HCT116 (cell line): ENCODE data around the gene PTPN20. TPM values are rescaled to one million over a fixed set of nuclear protein-coding genes. Genes with fewer than 3 reads are reported as not detected.

ENCODE experiments used
- ATAC-seq: fragments of 200-7000 bp; cut with Tn5 transposase; 2 replicates; pipeline ENCODE4 v1.9.1; 2020; ENCODE audit warnings: mild to moderate bottlenecking, moderate library complexity
- BruUV-seq: library from RNA; stranded (reverse); fragments of 400-500 nt; replicated peaks from 2 replicates; lab custom pipeline; 2021; lab: Mats Ljungman, UMichigan
- CTCF ChIA-PET: fragments of 300-600 bp; sonication (Branson Sonifier 250); formaldehyde crosslinking; loops from one replicate; lab custom pipeline; 2021; ENCODE audit warnings: antibody characterized with exemption; lab: Charles Lee
- POLR2A ChIA-PET: fragments of 300-600, 350-600 bp; sonication (Branson Sonifier 250); formaldehyde crosslinking; loops from one replicate; lab custom pipeline; 2021; ENCODE audit warnings: antibody characterized with exemption; lab: Charles Lee
- RAD21 ChIA-PET, 2 experiments: fragments of 300-600 bp; sonication (Branson Sonifier 250); formaldehyde crosslinking; loops; one replicate each; lab custom pipeline; 2023; ENCODE audit warnings: low total read pairs in 2 of 2; ENCODE audit not compliant: uncharacterized antibody in 2 of 2, unreplicated experiment in 2 of 2, low non-redundant PET in 1 of 2; lab: Charles Lee
- DNase-seq: peaks from one replicate; pipeline ENCODE4 v3.0.0-alpha.2; 2010; ENCODE audit warnings: low read depth, low spot score
- H2AFZ ChIP-seq: fragments of 200-600 bp; shearing (Covaris generic), sonication (generic); 2 replicates; pipeline ENCODE4 v1.6.1; 2017; ENCODE audit warnings: low read depth, mixed run types, mixed read lengths, antibody characterized with exemption, low read length; ENCODE audit not compliant: poor library complexity, severe bottlenecking
- H3K27ac ChIP-seq: 2 replicates; pipeline ENCODE4 v1.5.1; 2012; ENCODE audit warnings: low read depth, low read length
- H3K27me3 ChIP-seq: fragments of 200-600 bp; sonication (generic); 2 replicates; pipeline ENCODE4 v1.6.1; 2016; ENCODE audit warnings: mixed run types, low read length, mixed read lengths; ENCODE audit not compliant: insufficient read depth
- H3K36me3 ChIP-seq, 2 experiments: fragments of 200-500 bp in 1 of 2; fragments of 200-600 bp in 1 of 2; sonication (Bioruptor generic) in 1 of 2; sonication (generic) in 1 of 2; 2 replicates each; pipeline versions ENCODE4 v1.5.1 to v1.6.1; 2014 to 2016; ENCODE audit warnings: low read length in 2 of 2, inconsistent platforms in 1 of 2, mixed read lengths in 1 of 2, mixed run types in 1 of 2; ENCODE audit not compliant: insufficient read depth in 2 of 2, control insufficient read depth in 1 of 2
- H3K4me1 ChIP-seq, 2 experiments: fragments of 200-600 bp in 1 of 2; sonication (generic) in 1 of 2; 2 replicates each; pipeline versions ENCODE4 v1.5.1 to v1.6.1; 2012 to 2017; ENCODE audit warnings: low read length in 2 of 2, inconsistent platforms in 1 of 2, mild to moderate bottlenecking in 1 of 2, mixed read lengths in 1 of 2, mixed run types in 1 of 2, moderate library complexity in 1 of 2; ENCODE audit not compliant: insufficient read depth in 2 of 2, control insufficient read depth in 1 of 2
- H3K4me2 ChIP-seq: fragments of 200-600 bp; sonication (generic); 2 replicates; pipeline ENCODE4 v1.6.1; 2017; ENCODE audit warnings: mixed run types, low read length, mixed read lengths
- H3K4me3 ChIP-seq, 2 experiments: fragments of 200-600 bp in 1 of 2; sonication (generic) in 1 of 2; replicated peaks in 1 of 2; 2 replicates each; pipeline ENCODE4 v1.5.1; 2011 to 2016; ENCODE audit warnings: low read length in 2 of 2, control low read depth in 1 of 2, low read depth in 1 of 2, mild to moderate bottlenecking in 1 of 2, mixed read lengths in 1 of 2, mixed run types in 1 of 2
- H3K79me2 ChIP-seq: fragments of 200-600 bp; sonication (generic); 2 replicates; pipeline ENCODE4 v1.6.1; 2017; ENCODE audit warnings: mild to moderate bottlenecking, mixed run types, low read length, moderate library complexity, mixed read lengths; ENCODE audit not compliant: insufficient read depth
- H3K9ac ChIP-seq: fragments of 200-600 bp; sonication (generic); 2 replicates; pipeline ENCODE4 v1.6.1; 2016; ENCODE audit warnings: low read length, mixed read lengths
- H3K9me2 ChIP-seq: fragments of 200-600 bp; sonication (generic), shearing (Covaris generic); 2 replicates; pipeline ENCODE4 v1.6.1; 2017; ENCODE audit warnings: mixed run types, mild to moderate bottlenecking, moderate library complexity; ENCODE audit not compliant: insufficient read depth
- H3K9me3 ChIP-seq, 2 experiments: fragments of 200-500 bp in 1 of 2; fragments of 200-600 bp in 1 of 2; sonication (Bioruptor generic) in 1 of 2; sonication (generic) in 1 of 2; 2 replicates each; pipeline ENCODE4 v1.6.1; 2014 to 2017; ENCODE audit warnings: low read length in 2 of 2, mixed read lengths in 2 of 2, inconsistent platforms in 1 of 2, low read depth in 1 of 2, mild to moderate bottlenecking in 1 of 2, mixed run types in 1 of 2, moderate library complexity in 1 of 2; ENCODE audit not compliant: control insufficient read depth in 1 of 2, insufficient read depth in 1 of 2
- H4K20me1 ChIP-seq: fragments of 200-600 bp; sonication (generic), shearing (Covaris generic); 2 replicates; pipeline ENCODE4 v1.6.1; 2017; ENCODE audit warnings: mixed run types, mild to moderate bottlenecking, moderate library complexity; ENCODE audit not compliant: insufficient read depth
- CBX3 ChIP-seq: IDR thresholded peaks from 2 replicates; pipeline ENCODE4 v1.6.1; 2012; ENCODE audit warnings: low read depth
- CEBPB ChIP-seq: IDR thresholded peaks from 2 replicates; pipeline ENCODE4 v1.6.1; 2012; ENCODE audit warnings: low read depth
- FOSL1 ChIP-seq: IDR thresholded peaks from 2 replicates; pipeline ENCODE4 v1.6.1; 2012; ENCODE audit warnings: low read depth
- JUND ChIP-seq: IDR thresholded peaks from 2 replicates; pipeline ENCODE4 v1.6.1; 2012
- RAD21 ChIP-seq: IDR thresholded peaks from 2 replicates; pipeline ENCODE4 v1.6.1; 2012; ENCODE audit warnings: low read depth, mild to moderate bottlenecking
- SIN3A ChIP-seq: IDR thresholded peaks from 2 replicates; pipeline ENCODE4 v1.6.1; 2012; ENCODE audit warnings: low read depth
- SP1 ChIP-seq: IDR thresholded peaks from 2 replicates; pipeline ENCODE4 v1.6.1; 2012; ENCODE audit warnings: low read depth
- SRF ChIP-seq: IDR thresholded peaks from 2 replicates; pipeline ENCODE4 v1.6.1; 2012; ENCODE audit warnings: low read depth
- ZFX ChIP-seq: fragments of 450-650 bp; IDR thresholded peaks from 2 replicates; pipeline ENCODE4 v1.6.1; 2017
- intact Hi-C: fragments of 100-400 bp; cut with micrococcal nuclease; formaldehyde crosslinking; loops from 2 replicates; pipeline ENCODE4 v1.10.0; 2022
- total RNA-seq: library from RNA; stranded (reverse); gene quantifications from one replicate; pipeline ENCODE4 v1.2.1, GENCODE V29; 2021; ENCODE audit not compliant: unreplicated experiment
- TF ChIP-seq, protein P1 (sequence below): IDR thresholded peaks from 2 replicates; pipeline ENCODE4 v1.6.1; 2012; ENCODE audit warnings: low read depth
- TF ChIP-seq, protein P2 (sequence below): IDR thresholded peaks from 2 replicates; pipeline ENCODE4 v1.6.1; 2011; ENCODE audit warnings: mild to moderate bottlenecking, low read length, moderate library complexity; ENCODE audit not compliant: insufficient replicate concordance; ENCODE audit errors: extremely low read depth
- TF ChIP-seq, protein P3 (sequence below), 3 experiments: fragments of 200-600 bp in 1 of 3; sonication (generic) in 1 of 3; IDR thresholded peaks in 2 of 3; conservative IDR thresholded peaks in 1 of 3; 2 replicates each; pipeline ENCODE4 v1.5.1; 2012 to 2017; ENCODE audit warnings: low read depth in 2 of 3, low read length in 2 of 3, antibody characterized with exemption in 1 of 3, borderline replicate concordance in 1 of 3, control low read depth in 1 of 3, mild to moderate bottlenecking in 1 of 3, mixed read lengths in 1 of 3, mixed run types in 1 of 3, moderate library complexity in 1 of 3; ENCODE audit not compliant: insufficient read depth in 1 of 3

The PTPN20 gene
- total RNA-seq, 1 experiment from 2014 or later: not detected

DNA sequence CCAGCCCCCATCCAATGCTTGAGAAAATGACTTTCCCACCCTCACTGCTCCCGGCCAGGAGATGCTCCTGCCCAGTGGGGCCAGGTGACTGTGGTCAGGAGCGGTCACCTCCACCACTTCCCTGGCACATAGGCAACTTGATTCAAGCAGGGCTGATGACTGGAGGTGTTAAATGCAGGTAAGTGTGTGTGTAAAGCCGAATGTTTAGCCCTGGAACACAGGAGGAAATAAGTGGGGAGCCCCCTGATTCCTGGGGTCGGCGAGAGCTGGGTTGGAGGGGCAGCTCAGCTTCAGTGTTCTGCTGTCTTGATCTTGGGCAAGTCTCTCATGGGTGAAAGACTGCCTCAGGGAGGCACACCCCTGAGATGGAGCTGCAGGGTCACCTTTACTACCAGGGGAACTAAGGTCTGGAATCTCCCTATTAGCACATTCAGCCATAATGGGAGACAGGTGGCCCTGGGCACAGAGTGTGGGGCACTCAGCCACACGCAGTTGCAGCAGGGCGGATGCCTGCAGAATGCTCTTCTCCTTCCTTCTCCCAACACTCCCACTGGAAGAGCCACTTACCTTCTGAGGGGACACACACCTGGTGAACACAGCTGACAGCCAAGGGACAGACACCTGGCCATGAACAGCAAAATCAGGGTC lies 124.1 kb downstream of the PTPN20 start:
- H3K9me2 ChIP-seq: no peaks in the 10 kb centered on the region
- CTCF ChIA-PET: no interaction called here
- no peak overlapping the region for H2AFZ ChIP-seq
- H3K79me2 ChIP-seq: no peaks in the 10 kb centered on the region
- H3K4me3 ChIP-seq: no peak overlapping the region
- H3K27ac ChIP-seq: no peak overlapping the region
- no peaks in the 10 kb centered on the region for H3K9me3 ChIP-seq
- POLR2A ChIA-PET: no interaction called here
- TF ChIP-seq RAD21: no peak
- TF ChIP-seq SIN3A: no peak
- no peak for TF ChIP-seq CBX3
- TF ChIP-seq, all 23 proteins: peak for 0
- H4K20me1 ChIP-seq: no peaks in the 10 kb centered on the region
- no peak overlapping the region for H3K4me2 ChIP-seq
- no peak overlapping the region for H3K9ac ChIP-seq
- RAD21 ChIA-PET: no interaction called here
- DNase-seq (no peak), ATAC-seq (no peak)
- 0 out of 4 replicates have a peak, but pooled peaks cover 0 to 5% of the 10 kb centered on the region in 2 experiments for H3K4me1 ChIP-seq
- BruUV-seq: no TSS peak
- no peaks in the 10 kb centered on the region for H3K36me3 ChIP-seq
- H3K27me3 ChIP-seq: no peaks in the 10 kb centered on the region; the same call in 1 of the 2 replicates
- intact Hi-C loops: no loop called here

DNA sequence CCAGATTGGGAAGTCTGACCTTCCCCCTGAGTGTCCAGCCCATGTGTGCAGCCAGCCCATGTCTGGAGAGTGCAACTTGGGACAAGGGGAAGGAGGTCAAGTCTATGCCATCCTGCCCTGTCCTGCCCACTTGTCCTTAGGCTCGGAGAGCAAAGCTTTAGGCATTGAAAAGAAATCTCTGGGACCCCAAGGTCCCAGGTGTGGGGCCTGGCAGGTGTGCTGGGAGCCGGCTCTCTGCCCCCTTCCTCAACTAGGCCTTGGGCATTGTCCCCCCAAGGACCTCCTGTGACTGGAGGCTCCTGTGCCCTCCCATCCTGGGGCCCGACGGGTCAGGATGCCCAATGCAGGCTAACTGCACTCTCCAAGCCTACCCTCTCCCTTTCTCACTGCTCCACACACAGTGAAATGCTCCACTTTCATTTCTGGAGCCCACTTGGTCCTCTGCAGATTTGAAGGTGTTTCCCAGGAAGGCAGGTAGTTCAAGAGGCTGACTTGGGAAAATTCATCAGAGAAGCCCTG lies 124.7 kb downstream of the PTPN20 start:
- intact Hi-C loops: no loop called here
- Histone ChIP-seq H4K20me1 (no peaks in the 10 kb centered on the region), H3K79me2 (no peaks in the 10 kb centered on the region), H3K4me1 (0 out of 4 replicates have a peak, but pooled peaks cover 0 to 5% of the 10 kb centered on the region in 2 experiments), H3K27me3 (no peaks in the 10 kb centered on the region; the same call in 1 of the 2 replicates), H3K9me3 (no peaks in the 10 kb centered on the region), H3K27ac (no peak overlapping the region), H3K36me3 (no peaks in the 10 kb centered on the region), H2AFZ (no peak overlapping the region), H3K4me2 (no peak overlapping the region), H3K9ac (no peak overlapping the region), H3K4me3 (no peak overlapping the region), H3K9me2 (no peaks in the 10 kb centered on the region)
- ATAC-seq: no peak
- no TSS peak for BruUV-seq
- CTCF ChIA-PET: no interaction called here
- DNase-seq: no peak
- POLR2A ChIA-PET: no interaction called here
- RAD21 ChIA-PET: no interaction called here
- TF ChIP-seq, protein P1, sequence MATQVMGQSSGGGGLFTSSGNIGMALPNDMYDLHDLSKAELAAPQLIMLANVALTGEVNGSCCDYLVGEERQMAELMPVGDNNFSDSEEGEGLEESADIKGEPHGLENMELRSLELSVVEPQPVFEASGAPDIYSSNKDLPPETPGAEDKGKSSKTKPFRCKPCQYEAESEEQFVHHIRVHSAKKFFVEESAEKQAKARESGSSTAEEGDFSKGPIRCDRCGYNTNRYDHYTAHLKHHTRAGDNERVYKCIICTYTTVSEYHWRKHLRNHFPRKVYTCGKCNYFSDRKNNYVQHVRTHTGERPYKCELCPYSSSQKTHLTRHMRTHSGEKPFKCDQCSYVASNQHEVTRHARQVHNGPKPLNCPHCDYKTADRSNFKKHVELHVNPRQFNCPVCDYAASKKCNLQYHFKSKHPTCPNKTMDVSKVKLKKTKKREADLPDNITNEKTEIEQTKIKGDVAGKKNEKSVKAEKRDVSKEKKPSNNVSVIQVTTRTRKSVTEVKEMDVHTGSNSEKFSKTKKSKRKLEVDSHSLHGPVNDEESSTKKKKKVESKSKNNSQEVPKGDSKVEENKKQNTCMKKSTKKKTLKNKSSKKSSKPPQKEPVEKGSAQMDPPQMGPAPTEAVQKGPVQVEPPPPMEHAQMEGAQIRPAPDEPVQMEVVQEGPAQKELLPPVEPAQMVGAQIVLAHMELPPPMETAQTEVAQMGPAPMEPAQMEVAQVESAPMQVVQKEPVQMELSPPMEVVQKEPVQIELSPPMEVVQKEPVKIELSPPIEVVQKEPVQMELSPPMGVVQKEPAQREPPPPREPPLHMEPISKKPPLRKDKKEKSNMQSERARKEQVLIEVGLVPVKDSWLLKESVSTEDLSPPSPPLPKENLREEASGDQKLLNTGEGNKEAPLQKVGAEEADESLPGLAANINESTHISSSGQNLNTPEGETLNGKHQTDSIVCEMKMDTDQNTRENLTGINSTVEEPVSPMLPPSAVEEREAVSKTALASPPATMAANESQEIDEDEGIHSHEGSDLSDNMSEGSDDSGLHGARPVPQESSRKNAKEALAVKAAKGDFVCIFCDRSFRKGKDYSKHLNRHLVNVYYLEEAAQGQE: no peak
- TF ChIP-seq JUND (no peak), RAD21 (no peak), SP1 (no peak), FOSL1 (no peak), ZFX (no peak), CEBPB (no peak), SRF (no peak), CBX3 (no peak)
- TF ChIP-seq, protein P2, sequence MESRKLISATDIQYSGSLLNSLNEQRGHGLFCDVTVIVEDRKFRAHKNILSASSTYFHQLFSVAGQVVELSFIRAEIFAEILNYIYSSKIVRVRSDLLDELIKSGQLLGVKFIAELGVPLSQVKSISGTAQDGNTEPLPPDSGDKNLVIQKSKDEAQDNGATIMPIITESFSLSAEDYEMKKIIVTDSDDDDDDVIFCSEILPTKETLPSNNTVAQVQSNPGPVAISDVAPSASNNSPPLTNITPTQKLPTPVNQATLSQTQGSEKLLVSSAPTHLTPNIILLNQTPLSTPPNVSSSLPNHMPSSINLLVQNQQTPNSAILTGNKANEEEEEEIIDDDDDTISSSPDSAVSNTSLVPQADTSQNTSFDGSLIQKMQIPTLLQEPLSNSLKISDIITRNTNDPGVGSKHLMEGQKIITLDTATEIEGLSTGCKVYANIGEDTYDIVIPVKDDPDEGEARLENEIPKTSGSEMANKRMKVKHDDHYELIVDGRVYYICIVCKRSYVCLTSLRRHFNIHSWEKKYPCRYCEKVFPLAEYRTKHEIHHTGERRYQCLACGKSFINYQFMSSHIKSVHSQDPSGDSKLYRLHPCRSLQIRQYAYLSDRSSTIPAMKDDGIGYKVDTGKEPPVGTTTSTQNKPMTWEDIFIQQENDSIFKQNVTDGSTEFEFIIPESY: no peak
- TF ChIP-seq, protein P3, sequence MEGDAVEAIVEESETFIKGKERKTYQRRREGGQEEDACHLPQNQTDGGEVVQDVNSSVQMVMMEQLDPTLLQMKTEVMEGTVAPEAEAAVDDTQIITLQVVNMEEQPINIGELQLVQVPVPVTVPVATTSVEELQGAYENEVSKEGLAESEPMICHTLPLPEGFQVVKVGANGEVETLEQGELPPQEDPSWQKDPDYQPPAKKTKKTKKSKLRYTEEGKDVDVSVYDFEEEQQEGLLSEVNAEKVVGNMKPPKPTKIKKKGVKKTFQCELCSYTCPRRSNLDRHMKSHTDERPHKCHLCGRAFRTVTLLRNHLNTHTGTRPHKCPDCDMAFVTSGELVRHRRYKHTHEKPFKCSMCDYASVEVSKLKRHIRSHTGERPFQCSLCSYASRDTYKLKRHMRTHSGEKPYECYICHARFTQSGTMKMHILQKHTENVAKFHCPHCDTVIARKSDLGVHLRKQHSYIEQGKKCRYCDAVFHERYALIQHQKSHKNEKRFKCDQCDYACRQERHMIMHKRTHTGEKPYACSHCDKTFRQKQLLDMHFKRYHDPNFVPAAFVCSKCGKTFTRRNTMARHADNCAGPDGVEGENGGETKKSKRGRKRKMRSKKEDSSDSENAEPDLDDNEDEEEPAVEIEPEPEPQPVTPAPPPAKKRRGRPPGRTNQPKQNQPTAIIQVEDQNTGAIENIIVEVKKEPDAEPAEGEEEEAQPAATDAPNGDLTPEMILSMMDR (IDR thresholded peaks at IDR 0.05 in 2 of 3, conservative IDR thresholded peaks at IDR 0.05 in 1 of 3; ENCODE audit: borderline replicate concordance in 1 of 3, insufficient read depth in 1 of 3, low read depth in 2 of 3, low read length in 2 of 3): no peak
